Measurements from ENCODE around the gene ANKS1B.
A peak's percentile ranks its signal among the peaks of the same experiment; 100 is the strongest.

The ANKS1B gene

DNA sequence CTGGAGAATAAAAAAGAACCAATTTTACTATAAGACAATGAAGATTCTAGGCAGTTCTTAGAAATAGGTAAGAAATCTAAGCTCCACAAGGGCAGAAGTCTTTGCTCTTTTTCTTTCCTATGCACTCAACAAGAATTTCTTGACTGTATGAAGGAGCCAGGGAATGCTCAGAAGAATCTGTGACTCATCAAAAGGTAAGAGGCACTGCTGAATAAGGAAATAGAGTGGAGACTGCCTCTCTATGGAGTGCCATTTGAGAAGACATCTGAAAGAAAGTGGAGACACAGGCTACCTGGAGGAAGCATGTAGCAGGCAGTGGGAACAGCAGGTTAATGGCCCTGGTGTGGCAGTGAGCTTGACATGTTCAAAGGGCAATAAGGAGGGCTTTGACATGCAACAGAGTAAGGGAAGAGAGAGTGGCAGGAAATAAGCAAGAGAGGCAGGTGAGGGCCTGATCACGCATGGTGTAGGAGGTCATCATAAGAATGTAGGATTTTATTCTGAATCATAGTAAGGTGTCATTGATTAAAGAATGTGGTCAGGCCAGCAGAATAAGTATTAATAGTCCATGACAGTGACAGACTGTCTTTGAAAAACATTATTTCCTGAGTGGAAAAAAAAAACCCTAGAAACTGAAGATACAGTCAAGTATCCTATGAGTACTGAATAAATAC lies 783.9 kb downstream of the ANKS1B start:
- Histone ChIP-seq H3K27me3 (ENCODE audit: control insufficient read depth, insufficient read depth, low read length) (no peaks in the 10 kb centered on the region), H3K9ac (ENCODE audit: low read length) (no peak overlapping the region), H3K4me1 (ENCODE audit: control insufficient read depth, insufficient read depth, low read length) (no peaks in the 10 kb centered on the region), H3K4me3 (ENCODE audit: low read depth, low read length) (no peak overlapping the region), H3K27ac (ENCODE audit: low read depth, low read length) (no peak overlapping the region), H3K9me3 (ENCODE audit: control insufficient read depth, insufficient read depth, low read depth, low read length) (0 out of 2 replicates have a peak, but pooled peaks cover 2% of the 10 kb centered on the region), H3K36me3 (ENCODE audit: control insufficient read depth, insufficient read depth, low read length) (no peaks in the 10 kb centered on the region)

GRCh38 chr12:99195474-99195873 lies 789.3 kb downstream of the ANKS1B start:
- Histone ChIP-seq H3K36me3 (ENCODE audit: control insufficient read depth, insufficient read depth, low read length) (no peaks in the 10 kb centered on the region), H3K4me3 (ENCODE audit: low read depth, low read length) (no peak overlapping the region), H3K4me1 (ENCODE audit: control insufficient read depth, insufficient read depth, low read length) (peaks cover 4% of the 10 kb centered on the region; the same call in 1 of the 2 replicates), H3K9me3 (ENCODE audit: control insufficient read depth, insufficient read depth, low read depth, low read length) (0 out of 2 replicates have a peak, but pooled peaks cover 2% of the 10 kb centered on the region), H3K9ac (ENCODE audit: low read length) (no peak overlapping the region), H3K27ac (ENCODE audit: low read depth, low read length) (peak overlapping the region; percentile 74), H3K27me3 (ENCODE audit: control insufficient read depth, insufficient read depth, low read length) (no peaks in the 10 kb centered on the region)

GRCh38 chr12:99192489-99192888 lies 792.2 kb downstream of the ANKS1B start:
- Histone ChIP-seq H3K4me1 (ENCODE audit: control insufficient read depth, insufficient read depth, low read length) (peaks cover 4% of the 10 kb centered on the region; the same call in 1 of the 2 replicates), H3K27me3 (ENCODE audit: control insufficient read depth, insufficient read depth, low read length) (no peaks in the 10 kb centered on the region), H3K4me3 (ENCODE audit: low read depth, low read length) (no peak overlapping the region), H3K36me3 (ENCODE audit: control insufficient read depth, insufficient read depth, low read length) (no peaks in the 10 kb centered on the region), H3K9me3 (ENCODE audit: control insufficient read depth, insufficient read depth, low read depth, low read length) (no peaks in the 10 kb centered on the region), H3K27ac (ENCODE audit: low read depth, low read length) (no peak overlapping the region), H3K9ac (ENCODE audit: low read length) (no peak overlapping the region)

GRCh38 chr12:99176871-99177270 lies 807.9 kb downstream of the ANKS1B start:
- Histone ChIP-seq H3K27ac (ENCODE audit: low read depth, low read length) (no peak overlapping the region), H3K27me3 (ENCODE audit: control insufficient read depth, insufficient read depth, low read length) (no peaks in the 10 kb centered on the region), H3K4me1 (ENCODE audit: control insufficient read depth, insufficient read depth, low read length) (no peaks in the 10 kb centered on the region), H3K4me3 (ENCODE audit: low read depth, low read length) (no peak overlapping the region), H3K9ac (ENCODE audit: low read length) (no peak overlapping the region), H3K36me3 (ENCODE audit: control insufficient read depth, insufficient read depth, low read length) (no peaks in the 10 kb centered on the region), H3K9me3 (ENCODE audit: control insufficient read depth, insufficient read depth, low read depth, low read length) (no peaks in the 10 kb centered on the region)

- H3K9me3 ChIP-seq (ENCODE audit: control insufficient read depth, insufficient read depth, low read depth, low read length), result no peaks in the 10 kb centered on the region
- no peaks in the 10 kb centered on the region for H3K27me3 ChIP-seq (ENCODE audit: control insufficient read depth, insufficient read depth, low read length)
- no peaks in the 10 kb centered on the region for H3K4me1 ChIP-seq (ENCODE audit: control insufficient read depth, insufficient read depth, low read length)
- H3K4me3 ChIP-seq (ENCODE audit: low read depth, low read length), result no peak overlapping the region
- H3K36me3 ChIP-seq (ENCODE audit: control insufficient read depth, insufficient read depth, low read length), result no peaks in the 10 kb centered on the region
- H3K27ac ChIP-seq (ENCODE audit: low read depth, low read length), result no peak overlapping the region
- no peak overlapping the region for H3K9ac ChIP-seq (ENCODE audit: low read length)
Measured at GRCh38 chr12:99170461-99170860, 814.3 kb downstream of the ANKS1B start.

DNA sequence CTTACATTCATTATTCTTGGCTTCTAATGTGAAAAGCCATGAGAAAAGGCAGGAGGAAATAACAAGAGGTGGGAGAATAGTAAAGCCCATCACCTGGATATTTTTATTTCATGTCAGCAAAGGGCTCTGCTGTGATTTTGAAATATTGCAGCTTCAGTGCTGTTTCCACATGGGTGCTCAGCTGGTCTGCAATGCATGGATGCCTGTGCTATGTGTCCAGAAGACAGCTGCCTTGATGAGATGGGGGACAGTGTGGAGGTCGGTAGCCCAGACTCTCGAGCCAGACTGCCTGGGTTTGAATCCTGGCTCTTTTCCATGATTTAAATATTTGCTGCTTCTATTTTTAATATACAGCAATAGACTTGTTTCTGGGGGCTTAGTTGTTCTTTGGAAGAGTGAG lies 814.7 kb downstream of the ANKS1B start:
- no peaks in the 10 kb centered on the region for H3K36me3 ChIP-seq (ENCODE audit: control insufficient read depth, insufficient read depth, low read length)
- no peaks in the 10 kb centered on the region for H3K27me3 ChIP-seq (ENCODE audit: control insufficient read depth, insufficient read depth, low read length)
- no peak overlapping the region for H3K4me3 ChIP-seq (ENCODE audit: low read depth, low read length)
- no peak overlapping the region for H3K9ac ChIP-seq (ENCODE audit: low read length)
- no peak overlapping the region for H3K27ac ChIP-seq (ENCODE audit: low read depth, low read length)
- H3K4me1 ChIP-seq (ENCODE audit: control insufficient read depth, insufficient read depth, low read length), result no peaks in the 10 kb centered on the region
- no peaks in the 10 kb centered on the region for H3K9me3 ChIP-seq (ENCODE audit: control insufficient read depth, insufficient read depth, low read depth, low read length)

DNA sequence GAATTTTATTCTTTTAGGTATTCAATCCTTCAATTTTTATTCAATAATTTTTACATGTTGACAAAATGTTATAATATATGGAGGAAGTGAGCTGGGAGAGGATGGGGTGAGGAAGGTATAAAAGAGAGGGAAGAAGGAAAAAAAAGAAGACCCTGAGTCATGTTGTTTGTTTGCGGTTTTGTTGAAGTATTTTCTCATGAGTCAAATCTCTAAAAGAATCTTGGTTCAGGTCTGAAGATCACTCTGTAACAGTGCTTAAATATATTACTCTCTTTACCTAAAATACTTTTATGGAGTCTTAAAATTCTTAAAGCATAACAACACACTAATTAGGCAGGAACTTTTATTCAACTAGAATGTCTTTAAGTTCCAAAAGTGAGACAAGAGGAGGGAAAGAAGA lies 826.8 kb downstream of the ANKS1B start:
- Histone ChIP-seq H3K4me3 (ENCODE audit: low read depth, low read length) (no peak overlapping the region), H3K4me1 (ENCODE audit: control insufficient read depth, insufficient read depth, low read length) (peaks cover 14% of the 10 kb centered on the region; the same call in 1 of the 2 replicates), H3K9ac (ENCODE audit: low read length) (no peak overlapping the region), H3K27me3 (ENCODE audit: control insufficient read depth, insufficient read depth, low read length) (no peaks in the 10 kb centered on the region), H3K36me3 (ENCODE audit: control insufficient read depth, insufficient read depth, low read length) (no peaks in the 10 kb centered on the region), H3K9me3 (ENCODE audit: control insufficient read depth, insufficient read depth, low read depth, low read length) (peaks cover 11% of the 10 kb centered on the region), H3K27ac (ENCODE audit: low read depth, low read length) (no peak overlapping the region)

- H3K4me3 ChIP-seq (ENCODE audit: low read depth, low read length), result peak overlapping the region; percentile 6; the same call in 1 of the 2 replicates
- no peaks in the 10 kb centered on the region for H3K36me3 ChIP-seq (ENCODE audit: control insufficient read depth, insufficient read depth, low read length)
- peaks cover 8% of the 10 kb centered on the region for H3K9me3 ChIP-seq (ENCODE audit: control insufficient read depth, insufficient read depth, low read depth, low read length)
- H3K9ac ChIP-seq (ENCODE audit: low read length), result no peak overlapping the region
- H3K27ac ChIP-seq (ENCODE audit: low read depth, low read length), result no peak overlapping the region
- H3K27me3 ChIP-seq (ENCODE audit: control insufficient read depth, insufficient read depth, low read length), result no peaks in the 10 kb centered on the region
- peaks cover 14% of the 10 kb centered on the region; the same call in 1 of the 2 replicates for H3K4me1 ChIP-seq (ENCODE audit: control insufficient read depth, insufficient read depth, low read length)
Measured at GRCh38 chr12:99154983-99155336, 829.8 kb downstream of the ANKS1B start.

- no peaks in the 10 kb centered on the region for H3K36me3 ChIP-seq (ENCODE audit: control insufficient read depth, insufficient read depth, low read length)
- peak overlapping the region; percentile 6; the same call in 1 of the 2 replicates for H3K4me3 ChIP-seq (ENCODE audit: low read depth, low read length)
- no peaks in the 10 kb centered on the region for H3K27me3 ChIP-seq (ENCODE audit: control insufficient read depth, insufficient read depth, low read length)
- H3K9ac ChIP-seq (ENCODE audit: low read length), result no peak overlapping the region
- H3K9me3 ChIP-seq (ENCODE audit: control insufficient read depth, insufficient read depth, low read depth, low read length), result peaks cover 3% of the 10 kb centered on the region; the same call in 1 of the 2 replicates
- H3K4me1 ChIP-seq (ENCODE audit: control insufficient read depth, insufficient read depth, low read length), result peaks cover 14% of the 10 kb centered on the region; the same call in 1 of the 2 replicates
- no peak overlapping the region for H3K27ac ChIP-seq (ENCODE audit: low read depth, low read length)
Measured at GRCh38 chr12:99154216-99154982, 830.3 kb downstream of the ANKS1B start.

GRCh38 chr12:99153293-99153692 lies 831.4 kb downstream of the ANKS1B start:
- Histone ChIP-seq H3K9me3 (ENCODE audit: control insufficient read depth, insufficient read depth, low read depth, low read length) (no peaks in the 10 kb centered on the region), H3K36me3 (ENCODE audit: control insufficient read depth, insufficient read depth, low read length) (no peaks in the 10 kb centered on the region), H3K27me3 (ENCODE audit: control insufficient read depth, insufficient read depth, low read length) (no peaks in the 10 kb centered on the region), H3K9ac (ENCODE audit: low read length) (no peak overlapping the region), H3K4me1 (ENCODE audit: control insufficient read depth, insufficient read depth, low read length) (peaks cover 14% of the 10 kb centered on the region; the same call in 1 of the 2 replicates), H3K4me3 (ENCODE audit: low read depth, low read length) (no peak overlapping the region), H3K27ac (ENCODE audit: low read depth, low read length) (no peak overlapping the region)

GRCh38 chr12:99152337-99152736 lies 832.4 kb downstream of the ANKS1B start:
- Histone ChIP-seq H3K36me3 (ENCODE audit: control insufficient read depth, insufficient read depth, low read length) (no peaks in the 10 kb centered on the region), H3K27ac (ENCODE audit: low read depth, low read length) (no peak overlapping the region), H3K27me3 (ENCODE audit: control insufficient read depth, insufficient read depth, low read length) (no peaks in the 10 kb centered on the region), H3K9me3 (ENCODE audit: control insufficient read depth, insufficient read depth, low read depth, low read length) (no peaks in the 10 kb centered on the region), H3K9ac (ENCODE audit: low read length) (no peak overlapping the region), H3K4me3 (ENCODE audit: low read depth, low read length) (no peak overlapping the region), H3K4me1 (ENCODE audit: control insufficient read depth, insufficient read depth, low read length) (peaks cover 14% of the 10 kb centered on the region; the same call in 1 of the 2 replicates)
